GM10266 (cell line): ENCODE results near the gene SLC17A9.

ENCODE experiments used
- DNase-seq: peaks from one replicate; pipeline ENCODE4 v3.0.0; 2012; ENCODE audit errors: extremely low spot score
- CTCF ChIP-seq: IDR thresholded peaks from 2 replicates; pipeline ENCODE4 v1.5.1; 2012; ENCODE audit warnings: mild to moderate bottlenecking, low read depth; ENCODE audit not compliant: control insufficient read depth, insufficient read depth; ENCODE audit errors: missing control alignments

SLC17A9 gene

DNA sequence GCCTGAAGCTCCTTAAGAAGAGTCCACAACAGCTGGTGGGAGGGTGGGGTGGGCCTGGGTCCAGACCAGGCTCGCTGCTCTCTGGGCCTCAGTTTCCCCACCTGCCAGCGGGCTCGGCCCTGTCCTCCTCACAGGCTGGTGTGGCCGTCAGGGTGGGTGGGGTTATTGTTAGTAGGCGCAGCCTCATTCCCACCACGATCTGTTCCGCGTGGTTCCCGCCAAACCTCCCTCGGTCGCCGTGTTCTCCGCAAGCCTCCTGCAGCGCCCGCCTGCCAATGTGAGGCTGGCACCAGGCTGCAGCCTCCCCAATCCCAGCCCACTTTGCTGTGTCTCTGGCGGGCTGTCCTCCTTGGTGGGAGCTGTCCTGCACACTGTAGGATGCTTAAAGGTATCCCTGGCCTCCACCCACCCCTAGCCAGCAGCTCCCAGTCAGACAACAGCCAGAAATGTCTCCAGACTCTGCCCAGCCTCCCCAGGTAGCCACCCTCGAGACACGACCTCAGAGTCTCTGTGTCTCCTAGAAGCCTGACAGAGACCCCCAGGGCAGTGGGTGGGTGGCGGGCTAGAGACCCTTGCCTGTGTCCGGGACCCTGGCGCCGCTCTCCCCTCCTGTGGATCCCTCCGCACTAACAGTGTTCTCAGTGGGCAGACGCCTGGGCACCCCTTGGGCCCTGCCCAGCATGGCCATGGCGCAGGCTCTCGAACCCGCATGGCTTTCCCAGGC is 15.3 kb downstream of the SLC17A9 start:
- TF ChIP-seq CTCF = no peak
- DNase-seq = no peak

DNA sequence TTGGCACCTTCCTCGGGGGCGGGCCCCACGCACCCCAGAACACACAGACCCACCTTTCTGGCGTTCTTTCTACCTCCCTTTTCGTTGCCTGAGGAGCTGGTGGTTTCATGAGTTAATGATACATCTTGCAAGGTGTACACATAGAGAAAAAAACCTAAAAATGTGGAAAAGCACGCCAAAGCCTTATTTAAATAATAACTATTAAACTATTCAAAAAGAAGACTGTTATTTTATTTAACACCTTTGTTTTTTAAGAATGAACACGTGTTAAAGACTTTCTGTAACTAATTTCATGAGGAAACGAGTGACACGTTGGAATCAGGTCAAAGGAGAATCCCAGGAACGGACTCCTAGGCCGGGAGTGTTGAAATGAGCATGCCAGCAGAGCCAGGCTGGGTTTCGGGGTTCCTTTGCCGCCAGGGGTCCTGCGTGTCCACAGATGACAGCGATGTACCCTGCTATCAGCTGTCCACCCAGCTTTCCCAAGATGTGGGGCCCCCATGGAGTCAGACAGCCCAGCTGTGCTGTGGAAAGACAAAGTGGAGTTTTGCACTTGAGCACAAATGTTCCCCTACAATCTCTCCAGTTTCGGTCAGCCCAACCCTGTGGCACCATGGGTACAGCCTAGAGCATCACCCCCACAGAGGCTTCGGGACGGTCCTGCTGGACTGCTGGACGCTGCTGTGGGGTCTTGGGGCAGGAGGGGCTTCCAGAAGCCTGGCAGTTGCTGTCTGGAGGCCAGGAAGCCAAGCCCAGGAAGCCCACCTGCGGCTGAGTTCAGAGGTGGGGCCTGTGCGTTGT is 16.1 kb downstream of the SLC17A9 start:
- no peak for TF ChIP-seq CTCF
- DNase-seq = no peak

GRCh38 chr20:62969179-62969760 is 16.8 kb downstream of the SLC17A9 start:
- no peak for TF ChIP-seq CTCF
- DNase-seq = no peak

GRCh38 chr20:62969939-62970306 is 17.4 kb downstream of the SLC17A9 start:
- TF ChIP-seq CTCF = no peak
- DNase-seq = no peak

DNA sequence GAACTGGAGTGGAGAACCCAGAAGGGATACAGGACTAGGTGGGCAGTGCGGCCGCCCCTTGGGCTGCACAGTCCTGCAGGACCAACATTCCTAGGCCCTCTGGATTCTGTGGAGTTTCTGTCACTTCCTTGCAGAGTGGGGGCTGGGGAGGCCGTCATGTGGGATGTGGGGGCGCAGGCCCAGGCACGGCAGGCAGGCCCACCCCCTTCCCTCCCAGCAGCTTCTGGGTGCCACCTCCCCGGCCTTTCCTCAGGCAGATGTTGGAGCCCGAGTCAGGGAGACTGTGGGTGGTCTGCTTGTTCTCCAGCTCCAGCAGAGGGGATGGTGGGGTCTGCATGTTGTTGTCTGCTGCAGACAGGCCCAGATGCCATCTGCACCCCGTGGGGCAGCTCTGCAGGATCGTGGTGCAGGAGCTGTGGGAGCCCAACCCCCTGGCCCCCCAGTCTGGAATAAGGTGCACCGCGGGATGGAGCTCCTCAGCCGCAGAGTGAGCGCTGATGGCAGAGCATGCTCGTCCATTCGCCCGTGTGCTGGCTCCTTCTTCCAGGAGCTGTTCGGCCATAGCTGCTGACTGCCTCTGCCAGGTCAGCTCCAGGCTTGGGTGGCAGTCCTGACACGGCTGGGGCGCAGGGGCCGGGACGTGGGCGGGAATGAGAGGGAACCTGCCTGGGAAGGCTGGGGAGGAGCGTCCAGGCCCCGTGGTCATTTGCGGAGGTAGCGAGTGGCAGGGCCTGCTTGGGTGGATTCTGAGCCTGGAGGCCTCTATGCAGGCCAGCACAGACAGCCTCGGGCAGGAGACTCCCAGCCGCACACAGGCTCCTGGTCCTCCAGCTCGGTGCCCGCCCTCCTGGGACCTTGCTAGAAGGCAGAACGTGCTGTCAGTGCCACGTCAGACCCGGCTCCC is 18.1 kb downstream of the SLC17A9 start:
- no peak for TF ChIP-seq CTCF
- DNase-seq = no peak

DNA sequence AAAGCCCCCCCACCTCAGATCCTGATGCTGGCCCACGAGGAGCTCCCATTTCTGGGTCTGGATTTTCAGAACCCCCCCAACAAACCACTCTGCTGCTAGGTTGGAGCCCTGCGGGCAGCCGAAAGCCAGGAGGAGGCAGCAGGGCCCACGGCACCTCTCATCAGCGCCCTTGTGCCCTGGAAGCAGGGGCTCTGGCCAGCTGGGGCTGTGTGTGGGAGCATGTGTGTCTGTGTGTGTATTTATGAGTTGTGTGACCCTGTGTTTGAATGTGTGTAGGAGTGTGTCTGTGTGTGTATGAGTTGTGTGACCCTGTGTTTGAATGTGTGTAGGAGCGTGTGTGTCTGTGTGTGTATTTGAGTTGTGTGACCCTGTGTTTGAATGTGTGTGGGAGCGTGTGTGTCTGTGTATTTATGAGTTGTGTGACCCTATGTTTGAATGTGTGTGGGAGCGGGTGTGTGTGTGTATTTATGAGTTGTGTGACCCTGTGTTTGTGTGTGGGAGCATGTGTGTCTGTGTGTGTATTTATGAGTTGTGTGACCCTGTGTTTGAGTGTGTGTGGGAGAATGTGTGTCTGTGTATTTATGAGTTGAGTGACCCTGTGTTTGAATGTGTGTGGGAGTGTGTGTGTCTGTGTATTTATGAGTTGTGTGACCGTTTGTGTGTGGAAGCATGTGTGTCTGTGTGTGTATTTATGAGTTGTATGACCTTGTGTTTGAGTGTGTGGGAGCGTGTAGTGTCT is 18.9 kb downstream of the SLC17A9 start:
- TF ChIP-seq CTCF = no peak
- DNase-seq = no peak
